ENCODE measurements around the gene DOCK11. TPM values are rescaled to one million over a fixed set of nuclear protein-coding genes. Genes with fewer than 3 reads are reported as not detected.
"Not testable (repeated sequence)": the region's sequence is repeated elsewhere in the genome, so short reads cannot be mapped to it uniquely, and the experiment has no call there.

Gene DOCK11
- total RNA-seq, 1 experiment from 2014 or later, result 13.1 TPM

GRCh38 chrX:118579417-118579816, 83.8 kb downstream of the DOCK11 start:
- peaks cover 4% of the 10 kb centered on the region; the same call in 1 of the 2 replicates for H3K9me3 Mint-ChIP-seq
- H3K4me3 Mint-ChIP-seq, result no peak overlapping the region
- DNase-seq (ENCODE audit: low spot score) (no peak), ATAC-seq (no peak)
- H3K27ac Mint-ChIP-seq, result no peak overlapping the region
- H3K36me3 Mint-ChIP-seq, result peaks cover 3% of the 10 kb centered on the region; the same call in 1 of the 2 replicates
- no peak for TF ChIP-seq ATF3 (CRISPR knock-in tag; conservative IDR thresholded peaks at IDR 0.05)
- no peak for TF ChIP-seq NR1H2 (CRISPR knock-in tag; IDR thresholded peaks at IDR 0.05)
- no peak for TF ChIP-seq ZSCAN18 (CRISPR knock-in tag; IDR thresholded peaks at IDR 0.05)
- no peak for TF ChIP-seq E2F4 (CRISPR knock-in tag; IDR thresholded peaks at IDR 0.05; ENCODE audit: borderline replicate concordance, low read depth)
- no peak for TF ChIP-seq ZNF263 (CRISPR knock-in tag; IDR thresholded peaks at IDR 0.05; ENCODE audit: low read depth)
- no peak for TF ChIP-seq SMAD4 (CRISPR knock-in tag; IDR thresholded peaks at IDR 0.05)
- TF ChIP-seq MXD4 (CRISPR knock-in tag; IDR thresholded peaks at IDR 0.05; ENCODE audit: borderline replicate concordance), result no peak
- no peak for TF ChIP-seq ZNF671 (CRISPR knock-in tag; IDR thresholded peaks at IDR 0.05)
- no peak for TF ChIP-seq USF1 (CRISPR knock-in tag; IDR thresholded peaks at IDR 0.05)
- TF ChIP-seq ZNF121 (CRISPR knock-in tag; IDR thresholded peaks at IDR 0.05), result no peak
- no peak for TF ChIP-seq STAT6 (CRISPR knock-in tag; conservative IDR thresholded peaks at IDR 0.05; ENCODE audit: low read depth)
- no peak for TF ChIP-seq ZNF416 (CRISPR knock-in tag; IDR thresholded peaks at IDR 0.05)
- H3K27me3 Mint-ChIP-seq (ENCODE audit: low read depth), result no peaks in the 10 kb centered on the region
- no peaks in the 10 kb centered on the region for H3K4me1 Mint-ChIP-seq
- CTCF ChIA-PET, result interaction anchor here (1.2 to 1.5 kb wide), 2 partner anchors 21 to 22 kb away, joined by 3 to 6 read pairs; no protein-coding TSS in a partner anchor
- POLR2A ChIA-PET, result no interaction called here

- H3K4me1 Mint-ChIP-seq, CTCF ChIA-PET, H3K36me3 Mint-ChIP-seq: not testable (repeated sequence)
Observed at GRCh38 chrX:118582926-118583325, 87.3 kb downstream of the DOCK11 start.

GRCh38 chrX:118583781-118584180, 88.2 kb downstream of the DOCK11 start:
- no peak overlapping the region for H3K4me3 Mint-ChIP-seq
- H3K36me3 Mint-ChIP-seq, result peaks cover 8% of the 10 kb centered on the region; the same call in 1 of the 2 replicates
- TF ChIP-seq CDX4 (CRISPR knock-in tag; IDR thresholded peaks at IDR 0.05; ENCODE audit: borderline replicate concordance), result no peak
- no peak for TF ChIP-seq NR3C1 (CRISPR knock-in tag; conservative IDR thresholded peaks at IDR 0.05; ENCODE audit: low read depth)
- no peak for TF ChIP-seq RORB (CRISPR knock-in tag; IDR thresholded peaks at IDR 0.05)
- TF ChIP-seq SOX15 (CRISPR knock-in tag; IDR thresholded peaks at IDR 0.05), result no peak
- no peak for TF ChIP-seq ZBTB21 (CRISPR knock-in tag; IDR thresholded peaks at IDR 0.05; ENCODE audit: borderline replicate concordance)
- no peak for TF ChIP-seq ESRRA (CRISPR knock-in tag; IDR thresholded peaks at IDR 0.05; ENCODE audit: borderline replicate concordance)
- no peak for TF ChIP-seq ZNF317 (CRISPR knock-in tag; IDR thresholded peaks at IDR 0.05; ENCODE audit: borderline replicate concordance, low read depth)
- TF ChIP-seq ZNF396 (CRISPR knock-in tag; IDR thresholded peaks at IDR 0.05; ENCODE audit: borderline replicate concordance), result no peak
- TF ChIP-seq ZNF281 (CRISPR knock-in tag; IDR thresholded peaks at IDR 0.05), result no peak
- no peak for TF ChIP-seq SP1 (CRISPR knock-in tag; conservative IDR thresholded peaks at IDR 0.05)
- CTCF ChIA-PET, result no interaction called here
- POLR2A ChIA-PET, result no interaction called here
- H3K4me1 Mint-ChIP-seq, result no peaks in the 10 kb centered on the region
- no peak overlapping the region for H3K27ac Mint-ChIP-seq
- ATAC-seq (no peak), DNase-seq (ENCODE audit: low spot score) (no peak)
- H3K9me3 Mint-ChIP-seq, result peaks cover 4% of the 10 kb centered on the region; the same call in 1 of the 2 replicates
- no peaks in the 10 kb centered on the region for H3K27me3 Mint-ChIP-seq (ENCODE audit: low read depth)

More at GRCh38 chrX:118582926-118583325, 87.3 kb downstream of the DOCK11 start:
- H3K4me3 Mint-ChIP-seq; H3K9me3 Mint-ChIP-seq; POLR2A ChIA-PET; H3K27ac Mint-ChIP-seq; DNase-seq (ENCODE audit: low spot score); H3K27me3 Mint-ChIP-seq (ENCODE audit: low read depth); ATAC-seq: not testable (repeated sequence)
